ES-I3 (cell line): ENCODE measurements around the gene ZNF133.
"Not testable (repeated sequence)": the region's sequence is repeated elsewhere in the genome, so short reads cannot be mapped to it uniquely, and the experiment has no call there.

Experiments used
- H3K36me3 ChIP-seq: 2 replicates; pipeline ENCODE4 v1.6.1; 2013; ENCODE audit warnings: mild to moderate bottlenecking, low read length, control low read depth, moderate library complexity; ENCODE audit not compliant: insufficient read depth
- H3K4me1 ChIP-seq: 2 replicates; pipeline ENCODE4 v1.6.1; 2013; ENCODE audit warnings: mild to moderate bottlenecking, control low read depth, low read length; ENCODE audit not compliant: insufficient read depth
- H3K9ac ChIP-seq: 2 replicates; pipeline ENCODE4 v1.6.1; 2013; ENCODE audit warnings: low read depth, mild to moderate bottlenecking, low read length, moderate library complexity
- H3K9me3 ChIP-seq: 2 replicates; pipeline ENCODE4 v1.6.1; 2013; ENCODE audit warnings: mild to moderate bottlenecking, low read length, moderate library complexity; ENCODE audit not compliant: control insufficient read depth, insufficient read depth

The ZNF133 gene

GRCh38 chr20:18287915-18288748 lies at the start of gene ZNF133:
ZNF133 (plus strand) TSS chr20:18288527; CDS start chr20:18305687, 17,160 bp downstream.
- H3K9me3 ChIP-seq = peaks cover 7% of the 10 kb centered on the region; the same call in 1 of the 2 replicates
- H3K36me3 ChIP-seq = peaks cover 3% of the 10 kb centered on the region; the same call in 1 of the 2 replicates
- H3K4me1 ChIP-seq = 0 out of 2 replicates have a peak, but pooled peaks cover 5% of the 10 kb centered on the region
- H3K9ac ChIP-seq = peak within 1 kb of the TSS; percentile 75

GRCh38 chr20:18240997-18241396 lies 47.3 kb upstream of the ZNF133 start:
- Histone ChIP-seq H3K4me1 (no peaks in the 10 kb centered on the region), H3K36me3 (no peaks in the 10 kb centered on the region), H3K9ac (no peak overlapping the region), H3K9me3 (no peaks in the 10 kb centered on the region)

- Histone ChIP-seq H3K36me3 (no peaks in the 10 kb centered on the region), H3K4me1 (no peaks in the 10 kb centered on the region), H3K9ac (no peak overlapping the region), H3K9me3 (no peaks in the 10 kb centered on the region)
Observed at GRCh38 chr20:18243802-18244201, 44.5 kb upstream of the ZNF133 start.

GRCh38 chr20:18248545-18248944 lies 39.8 kb upstream of the ZNF133 start:
- not testable (repeated sequence) for H3K4me1 ChIP-seq, H3K9ac ChIP-seq, H3K36me3 ChIP-seq, H3K9me3 ChIP-seq

- Histone ChIP-seq H3K9me3 (no peaks in the 10 kb centered on the region), H3K4me1 (no peaks in the 10 kb centered on the region), H3K36me3 (no peaks in the 10 kb centered on the region), H3K9ac (no peak overlapping the region)
Observed at GRCh38 chr20:18250217-18250616, 38.1 kb upstream of the ZNF133 start.

- Histone ChIP-seq H3K9ac (no peak overlapping the region), H3K4me1 (no peaks in the 10 kb centered on the region), H3K36me3 (no peaks in the 10 kb centered on the region), H3K9me3 (no peaks in the 10 kb centered on the region)
Observed at GRCh38 chr20:18252597-18253451, 35.5 kb upstream of the ZNF133 start.

GRCh38 chr20:18254615-18255014 lies 33.7 kb upstream of the ZNF133 start:
- Histone ChIP-seq H3K9ac (no peak overlapping the region), H3K36me3 (no peaks in the 10 kb centered on the region), H3K9me3 (no peaks in the 10 kb centered on the region), H3K4me1 (no peaks in the 10 kb centered on the region)

- Histone ChIP-seq H3K9ac (no peak overlapping the region), H3K4me1 (no peaks in the 10 kb centered on the region), H3K9me3 (no peaks in the 10 kb centered on the region), H3K36me3 (no peaks in the 10 kb centered on the region)
Observed at GRCh38 chr20:18255526-18255925, 32.8 kb upstream of the ZNF133 start.

GRCh38 chr20:18256440-18257090 lies 31.8 kb upstream of the ZNF133 start:
- no peaks in the 10 kb centered on the region for H3K9me3 ChIP-seq
- no peaks in the 10 kb centered on the region for H3K4me1 ChIP-seq
- H3K9ac ChIP-seq = no peak overlapping the region
- no peaks in the 10 kb centered on the region for H3K36me3 ChIP-seq

- Histone ChIP-seq H3K36me3 (no peaks in the 10 kb centered on the region), H3K9me3 (no peaks in the 10 kb centered on the region), H3K4me1 (no peaks in the 10 kb centered on the region), H3K9ac (no peak overlapping the region)
Observed at GRCh38 chr20:18258126-18258860, 30.0 kb upstream of the ZNF133 start.

GRCh38 chr20:18259730-18260129 lies 28.6 kb upstream of the ZNF133 start:
- no peaks in the 10 kb centered on the region for H3K4me1 ChIP-seq
- H3K36me3 ChIP-seq = no peaks in the 10 kb centered on the region
- H3K9ac ChIP-seq = no peak overlapping the region
- H3K9me3 ChIP-seq = no peaks in the 10 kb centered on the region

GRCh38 chr20:18263723-18264122 lies 24.6 kb upstream of the ZNF133 start:
- H3K9me3 ChIP-seq = no peaks in the 10 kb centered on the region
- 0 out of 2 replicates have a peak, but pooled peaks cover 6% of the 10 kb centered on the region for H3K4me1 ChIP-seq
- H3K9ac ChIP-seq = no peak overlapping the region
- H3K36me3 ChIP-seq = no peaks in the 10 kb centered on the region

GRCh38 chr20:18265441-18265840 lies 22.9 kb upstream of the ZNF133 start:
- Histone ChIP-seq H3K4me1 (0 out of 2 replicates have a peak, but pooled peaks cover 6% of the 10 kb centered on the region), H3K9ac (no peak overlapping the region), H3K36me3 (no peaks in the 10 kb centered on the region), H3K9me3 (no peaks in the 10 kb centered on the region)

GRCh38 chr20:18266282-18266681 lies 22.0 kb upstream of the ZNF133 start:
- H3K36me3 ChIP-seq = no peaks in the 10 kb centered on the region
- H3K4me1 ChIP-seq = 0 out of 2 replicates have a peak, but pooled peaks cover 6% of the 10 kb centered on the region
- no peak overlapping the region for H3K9ac ChIP-seq
- H3K9me3 ChIP-seq = no peaks in the 10 kb centered on the region
